Ovary (tissue), 3 donors: Measurements from ENCODE around the gene RGS6.

Experiments used
- EP300 ChIP-seq: sonication (generic); formaldehyde crosslinking; IDR thresholded peaks from one replicate; pipeline ENCODE4 v1.6.1; 2017; ENCODE audit warnings: antibody characterized with exemption
- TF ChIP-seq, protein P1 (sequence below), 3 donors: fragments of 450-650 bp in 2 of 3; fragments of 200-600 bp in 1 of 3; IDR thresholded peaks; one replicate each; pipeline versions ENCODE4 v1.5.1 to v1.8.0; 2016 to 2022; ENCODE audit warnings: antibody characterized with exemption in 3 of 3, mild to moderate bottlenecking in 1 of 3
- donor health status: DM: no; HTN: no; CAD: no.

- no peak for TF ChIP-seq EP300
- TF ChIP-seq, protein P1, sequence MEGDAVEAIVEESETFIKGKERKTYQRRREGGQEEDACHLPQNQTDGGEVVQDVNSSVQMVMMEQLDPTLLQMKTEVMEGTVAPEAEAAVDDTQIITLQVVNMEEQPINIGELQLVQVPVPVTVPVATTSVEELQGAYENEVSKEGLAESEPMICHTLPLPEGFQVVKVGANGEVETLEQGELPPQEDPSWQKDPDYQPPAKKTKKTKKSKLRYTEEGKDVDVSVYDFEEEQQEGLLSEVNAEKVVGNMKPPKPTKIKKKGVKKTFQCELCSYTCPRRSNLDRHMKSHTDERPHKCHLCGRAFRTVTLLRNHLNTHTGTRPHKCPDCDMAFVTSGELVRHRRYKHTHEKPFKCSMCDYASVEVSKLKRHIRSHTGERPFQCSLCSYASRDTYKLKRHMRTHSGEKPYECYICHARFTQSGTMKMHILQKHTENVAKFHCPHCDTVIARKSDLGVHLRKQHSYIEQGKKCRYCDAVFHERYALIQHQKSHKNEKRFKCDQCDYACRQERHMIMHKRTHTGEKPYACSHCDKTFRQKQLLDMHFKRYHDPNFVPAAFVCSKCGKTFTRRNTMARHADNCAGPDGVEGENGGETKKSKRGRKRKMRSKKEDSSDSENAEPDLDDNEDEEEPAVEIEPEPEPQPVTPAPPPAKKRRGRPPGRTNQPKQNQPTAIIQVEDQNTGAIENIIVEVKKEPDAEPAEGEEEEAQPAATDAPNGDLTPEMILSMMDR (IDR thresholded peaks at IDR 0.05): no peak
Measured at GRCh38 chr14:72594099-72594901, 662.1 kb downstream of the RGS6 start.
